Tongue (tissue), 2 donors: ENCODE results near the gene CEP70. TPM values are rescaled to one million over a fixed set of nuclear protein-coding genes. Genes with fewer than 3 reads are reported as not detected.
"Not testable (repeated sequence)": the region's sequence is repeated elsewhere in the genome, so short reads cannot be mapped to it uniquely, and the experiment has no call there.

Source experiments
- DNase-seq: peaks from one replicate; pipeline ENCODE4 v3.0.0-alpha.2; 2015
- total RNA-seq: library from RNA; depleted of rRNA; stranded (reverse); fragments of >200 nt; gene quantifications from one replicate; pipeline ENCODE4 v1.2.3, GENCODE V29; 2014

The CEP70 gene
- total RNA-seq, 1 donor from 2014 or later = 57.7 TPM

GRCh38 chr3:138468451-138468850 lies 125.6 kb downstream of the CEP70 start:
- no peak for DNase-seq

DNA sequence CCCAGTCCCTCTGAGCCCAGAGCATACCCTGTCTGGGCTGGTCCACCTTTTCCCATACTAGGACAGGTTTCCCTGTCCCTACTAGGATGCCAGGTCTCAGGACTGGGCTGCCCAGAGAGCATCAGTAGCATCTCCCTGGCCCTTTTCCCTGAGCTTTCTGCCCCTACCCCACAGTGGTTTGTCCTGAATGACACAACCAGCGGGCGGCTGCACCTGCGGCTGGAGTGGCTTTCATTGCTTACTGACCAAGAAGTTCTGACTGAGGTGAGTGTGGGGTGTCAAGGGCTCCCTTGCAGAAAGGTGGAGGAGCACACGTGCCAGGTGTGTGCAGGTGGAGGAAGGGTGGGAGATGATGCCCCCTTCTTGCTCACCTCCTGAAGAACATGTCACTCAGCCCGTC lies 126.1 kb downstream of the CEP70 start:
- DNase-seq = no peak

DNA sequence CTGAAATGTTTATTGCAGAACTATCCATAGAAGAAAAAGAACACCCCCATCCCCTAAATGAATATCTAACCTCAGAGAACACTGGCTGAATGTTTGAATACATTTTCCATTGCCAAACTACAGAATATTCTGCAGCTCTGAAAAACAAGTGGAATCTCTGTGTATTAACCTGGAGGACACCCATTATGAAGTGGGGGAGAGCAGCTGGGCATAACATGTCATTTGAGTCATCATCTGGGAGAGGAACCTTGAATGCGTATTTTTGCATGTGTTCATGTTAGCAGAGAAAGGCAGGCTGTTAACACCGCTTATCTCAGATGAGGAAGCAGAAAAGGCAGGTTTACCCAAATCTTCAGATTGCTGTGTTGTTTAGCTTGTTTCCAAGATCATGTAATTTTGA lies 128.1 kb downstream of the CEP70 start:
- peak; percentile 34 for DNase-seq

GRCh38 chr3:138465451-138465850 lies 128.6 kb downstream of the CEP70 start:
- no peak for DNase-seq

DNA sequence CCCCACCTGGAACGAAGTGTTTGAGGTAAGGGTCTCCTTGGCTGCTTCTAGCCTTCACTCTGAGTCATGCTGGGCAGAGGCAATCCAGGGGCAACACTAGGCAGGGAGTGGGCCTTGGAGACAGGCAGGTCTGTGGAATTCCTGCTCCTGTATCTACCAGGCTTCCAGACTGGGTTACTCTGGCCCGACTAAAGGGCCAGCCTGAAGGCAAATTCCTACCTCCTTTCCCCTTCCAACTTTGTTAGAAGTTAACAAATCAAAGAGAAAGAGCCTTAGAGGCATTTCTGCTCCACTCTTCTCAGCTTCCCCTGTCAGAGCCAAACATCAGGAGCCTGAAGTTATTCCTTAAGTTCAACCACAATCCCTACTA lies 129.6 kb downstream of the CEP70 start:
- no peak for DNase-seq

GRCh38 chr3:138463724-138464490 lies 130.2 kb downstream of the CEP70 start:
- DNase-seq = peak; percentile 82

GRCh38 chr3:138461896-138462295 lies 132.2 kb downstream of the CEP70 start:
- no peak for DNase-seq

GRCh38 chr3:138461246-138461645 lies 132.8 kb downstream of the CEP70 start:
- DNase-seq = no peak

DNA sequence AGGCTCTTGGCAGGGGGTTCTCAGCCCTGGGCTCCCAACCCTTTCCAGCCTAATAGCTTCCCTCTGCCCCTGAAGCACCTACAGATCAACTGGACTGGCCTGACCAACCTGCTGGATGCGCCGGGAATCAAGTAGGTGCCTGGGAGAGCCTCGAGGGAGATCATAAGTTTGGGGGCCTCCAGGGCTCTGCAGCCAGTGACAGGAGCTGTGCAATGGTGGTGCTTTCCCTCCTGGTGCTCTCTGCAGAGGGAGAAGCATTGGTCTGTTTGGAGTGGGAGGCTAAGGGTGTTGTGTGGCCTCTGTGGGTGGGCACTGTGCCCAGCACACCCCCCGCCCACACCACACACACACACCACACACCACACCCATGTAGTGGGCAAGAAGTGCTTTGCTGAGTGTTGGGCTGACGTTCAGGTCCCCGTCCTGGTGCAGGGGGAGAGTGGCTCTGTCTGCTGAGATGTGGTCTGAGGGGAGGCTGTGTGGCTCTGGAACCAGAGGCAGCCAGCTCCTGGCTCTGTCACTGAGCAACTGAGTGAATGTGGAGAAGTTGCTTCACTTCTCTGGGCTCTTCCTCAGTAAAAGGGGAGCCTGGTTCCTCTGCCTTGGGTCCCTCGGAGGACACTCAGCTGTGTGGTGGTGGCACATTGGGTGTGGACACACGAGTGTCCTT lies 133.4 kb downstream of the CEP70 start:
- no peak for DNase-seq

DNA sequence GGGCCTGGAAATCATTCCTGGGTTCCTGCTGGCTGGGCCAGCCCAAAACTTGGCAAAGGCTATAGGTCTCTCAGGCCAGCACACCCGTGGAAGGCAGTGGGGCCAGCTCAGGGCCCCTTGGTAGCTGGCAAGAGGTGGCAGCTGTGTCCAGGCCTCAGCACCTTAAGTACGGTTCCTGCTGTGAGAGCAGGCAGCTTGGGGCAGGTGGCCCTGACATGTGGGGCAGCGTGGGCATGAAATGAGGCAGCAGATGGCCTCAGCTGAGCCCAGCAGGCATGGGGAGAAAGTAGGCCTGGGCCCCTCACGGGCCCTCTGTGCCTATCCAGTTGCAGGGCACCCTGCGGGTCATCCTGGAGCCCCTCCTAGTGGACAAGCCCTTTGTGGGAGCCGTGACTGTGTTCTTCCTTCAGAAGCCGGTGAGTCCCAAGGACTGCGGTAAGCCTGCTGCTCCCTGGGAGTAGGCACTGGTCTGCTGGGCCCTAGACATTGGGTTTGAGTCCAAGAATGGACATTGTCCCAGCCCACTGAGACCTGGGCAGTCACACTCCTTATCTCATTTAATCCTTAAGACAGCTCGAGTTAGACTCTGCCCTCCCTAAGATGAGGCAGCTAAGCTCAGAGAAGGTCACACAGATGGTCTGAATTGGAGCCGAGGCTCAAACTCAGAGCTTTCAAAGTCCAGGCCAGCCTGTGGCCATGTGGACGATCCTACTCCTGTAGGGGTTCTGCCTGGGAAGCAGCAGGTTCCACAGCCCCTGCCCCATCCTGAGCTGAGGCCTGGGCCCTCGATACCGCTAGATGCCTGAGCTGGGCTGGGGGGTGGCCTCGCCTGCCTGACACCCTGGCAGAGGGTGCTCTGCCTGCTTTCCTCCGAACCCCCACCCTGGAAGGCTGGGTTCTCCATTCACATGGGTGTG lies 134.2 kb downstream of the CEP70 start:
- peak; percentile 86 for DNase-seq

- DNase-seq = no peak
Measured at GRCh38 chr3:138458774-138459499, 135.1 kb downstream of the CEP70 start.

GRCh38 chr3:138457863-138458735 lies 136.0 kb downstream of the CEP70 start:
- no peak for DNase-seq

GRCh38 chr3:138456961-138457862 lies 136.8 kb downstream of the CEP70 start:
- peak; percentile 63 for DNase-seq

DNA sequence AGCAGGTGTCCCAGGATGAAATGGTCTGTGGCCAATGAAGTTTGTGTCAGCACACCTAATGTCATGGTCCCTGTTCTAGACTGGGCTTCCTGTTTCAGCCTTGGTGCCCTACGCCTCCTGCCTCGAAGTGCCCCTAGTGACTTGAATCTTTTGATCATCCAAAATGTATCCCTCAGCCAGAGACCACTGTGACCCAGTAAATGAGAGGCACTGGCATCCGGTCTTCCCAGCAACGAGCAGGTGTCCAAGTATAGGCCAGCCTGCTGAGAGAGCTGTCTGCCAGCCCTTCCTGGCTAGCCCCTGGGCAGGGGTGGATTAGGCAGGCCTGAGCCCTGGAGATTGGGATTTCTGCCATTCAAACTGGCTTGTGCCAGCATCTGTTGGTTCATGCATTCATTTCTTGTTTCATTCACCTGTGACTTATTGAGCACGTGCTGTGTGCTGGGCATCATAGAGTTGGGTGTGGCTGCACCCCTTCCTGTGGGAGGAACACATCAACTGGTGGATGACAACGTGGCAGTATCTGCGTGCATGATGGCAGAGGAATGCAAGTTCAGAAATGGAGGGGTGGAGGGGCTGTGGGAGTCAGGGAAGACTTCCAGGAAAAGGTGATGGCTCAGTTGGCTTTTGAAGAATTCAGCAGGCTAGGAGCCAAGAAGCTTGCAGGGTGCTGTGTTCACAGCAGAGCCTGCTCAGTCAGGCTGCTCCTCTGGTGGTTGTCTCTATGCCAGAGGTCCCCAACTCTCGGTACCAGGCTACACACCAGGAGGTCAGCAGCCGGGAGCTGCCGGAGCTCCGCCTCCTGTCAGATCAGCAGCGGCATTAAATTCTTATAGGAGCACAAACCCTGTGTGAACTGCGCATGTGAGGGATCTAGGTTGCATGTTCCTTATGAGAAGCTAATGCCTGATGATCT lies 138.0 kb downstream of the CEP70 start:
- no peak for DNase-seq

DNA sequence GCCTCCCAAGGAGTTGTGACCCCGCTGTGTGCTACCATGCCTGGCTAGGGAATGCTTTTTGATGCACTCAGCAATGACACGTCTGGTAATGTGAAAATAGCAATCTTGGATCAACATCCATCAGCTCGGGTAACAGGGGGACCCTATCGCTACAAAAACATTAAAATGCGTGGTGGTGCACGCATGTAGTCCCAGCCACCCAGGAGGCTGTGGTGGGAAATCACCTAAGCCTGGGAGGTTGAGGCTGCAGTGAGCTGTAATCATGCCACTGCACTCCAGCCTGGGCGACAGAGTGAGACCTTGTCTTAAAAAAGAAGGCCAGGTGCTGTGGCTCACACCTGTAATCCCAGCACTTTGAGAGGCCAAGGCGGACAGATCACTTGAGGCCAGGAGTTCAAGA lies 140.1 kb downstream of the CEP70 start:
- DNase-seq = not testable (repeated sequence)

DNA sequence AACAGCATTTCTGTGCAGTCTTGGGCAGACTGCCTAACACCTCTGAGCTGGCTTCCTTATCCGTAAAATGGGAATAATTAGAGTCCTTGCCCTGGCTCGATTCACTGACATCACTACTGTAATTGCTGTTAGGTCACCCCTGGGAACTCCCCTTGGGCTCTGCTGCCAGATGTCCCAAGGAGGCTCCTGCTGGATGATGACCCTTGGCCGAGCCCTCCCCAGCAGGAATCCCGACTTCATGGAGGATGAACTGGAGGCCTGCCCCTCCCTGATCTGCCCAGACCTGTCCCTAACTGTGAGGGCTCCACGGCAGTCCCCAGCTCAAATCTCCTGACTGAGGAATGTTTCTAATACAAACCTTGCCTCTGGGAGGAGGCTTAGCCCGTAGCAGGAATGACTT lies 141.6 kb downstream of the CEP70 start:
- no peak for DNase-seq

GRCh38 chr3:138451595-138452162 lies 142.4 kb downstream of the CEP70 start:
- DNase-seq = no peak

GRCh38 chr3:138450704-138451424 lies 143.2 kb downstream of the CEP70 start:
- DNase-seq = no peak
